ENCODE measurements around the gene GPR135.

GPR135 gene

DNA sequence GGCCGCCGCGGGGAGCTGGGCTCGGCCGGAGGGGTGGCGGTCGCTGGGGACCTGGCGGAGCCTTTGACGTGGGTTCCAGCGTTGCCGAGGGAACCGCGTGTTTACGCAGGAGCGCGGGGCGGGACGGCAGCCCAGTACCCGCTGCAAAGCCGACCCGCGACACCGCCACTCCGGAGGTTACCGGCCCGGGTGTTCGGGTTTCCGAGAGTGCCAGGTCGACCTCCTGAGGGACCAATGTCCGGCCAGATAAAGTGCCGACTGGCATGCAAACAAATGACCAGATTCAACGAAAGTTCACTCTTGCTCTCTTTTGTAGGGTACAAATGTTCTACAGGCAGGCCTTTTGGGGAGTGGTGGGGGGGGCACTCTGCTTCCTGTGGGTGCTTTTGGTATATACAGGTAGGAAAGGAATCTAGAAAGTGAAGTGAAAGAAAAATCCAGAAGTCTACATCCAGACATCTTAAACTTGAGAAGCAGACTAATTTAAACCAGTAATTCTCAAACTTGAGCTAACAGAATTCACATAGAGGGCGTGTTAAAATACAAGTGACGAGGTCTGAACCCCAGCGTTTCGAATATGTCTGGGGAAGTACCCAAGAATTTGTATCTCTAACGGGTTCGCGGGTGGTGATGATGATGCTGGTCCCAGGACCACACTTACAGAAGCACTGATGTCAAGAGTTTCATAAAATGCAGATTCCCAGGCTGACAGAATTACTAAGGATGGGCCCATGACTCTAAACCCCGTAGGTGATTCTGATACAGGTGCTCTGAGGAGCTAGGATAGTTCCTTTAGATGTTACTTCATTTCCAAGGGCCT lies at the start of gene GPR135:
Gene GPR135, minus strand, starts transcription at position 65 of the 820 bp plus-strand sequence. CDS start 154 bp downstream, outside the sequence.
- peak in 30 of 42 donors; percentile 25 to 79 (median 56) for DNase-seq
- intact Hi-C loops (cut with DNase I), result no loop called here

- peak in 15 of 42 donors; percentile 4 to 56 (median 21) for DNase-seq
- intact Hi-C loops (cut with DNase I), result no loop called here
Observed at GRCh38 chr14:59511916-59512575, 46.9 kb upstream of the GPR135 start.

DNA sequence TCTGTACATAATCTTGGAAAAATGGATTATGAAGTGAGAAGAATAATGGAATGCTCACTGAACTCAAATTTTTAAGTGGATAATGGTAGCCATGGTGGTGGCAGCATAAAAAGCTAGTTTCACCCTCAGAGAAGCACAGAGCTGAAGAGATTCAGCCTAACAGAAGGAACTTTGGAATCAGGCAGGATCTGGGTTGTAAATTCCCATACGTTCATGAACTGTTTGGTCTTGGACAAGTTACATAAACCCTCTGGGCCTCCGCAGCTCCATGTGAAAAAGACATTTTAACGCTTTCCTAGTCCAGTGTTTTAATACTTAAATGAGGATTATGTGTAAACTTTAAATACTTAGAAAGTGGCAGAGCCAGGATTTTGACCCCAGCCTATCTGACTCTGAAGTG lies 45.8 kb upstream of the GPR135 start:
- DNase-seq, result no peak
- intact Hi-C loops (cut with DNase I), result no loop called here

GRCh38 chr14:59510001-59510400 lies 44.8 kb upstream of the GPR135 start:
- DNase-seq, result peak in 18 of 42 donors; percentile 11 to 66 (median 30)
- intact Hi-C loops (cut with DNase I), result no loop called here

DNA sequence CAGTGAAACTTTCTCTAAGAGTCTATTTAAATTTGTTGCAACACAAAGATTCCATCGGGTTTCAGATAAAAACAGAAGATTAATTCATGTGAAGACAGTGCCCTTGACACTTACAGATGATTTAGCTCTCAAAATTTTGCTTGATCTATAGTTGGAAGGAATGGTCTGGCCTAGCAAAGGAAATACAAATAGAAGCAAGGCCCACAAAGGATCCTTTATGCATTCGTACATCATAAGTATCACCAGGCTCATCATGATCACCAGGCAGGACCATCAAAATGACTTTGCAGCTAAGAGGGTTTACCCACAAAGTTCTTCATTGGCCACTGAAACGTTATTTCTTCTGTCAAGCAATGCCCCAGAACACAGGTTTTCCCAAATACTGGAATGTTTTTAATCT lies 43.9 kb upstream of the GPR135 start:
- no peak for DNase-seq
- intact Hi-C loops (cut with DNase I), result no loop called here

GRCh38 chr14:59507752-59508103 lies 42.5 kb upstream of the GPR135 start:
- intact Hi-C loops (cut with DNase I), result no loop called here
- DNase-seq, result no peak

DNA sequence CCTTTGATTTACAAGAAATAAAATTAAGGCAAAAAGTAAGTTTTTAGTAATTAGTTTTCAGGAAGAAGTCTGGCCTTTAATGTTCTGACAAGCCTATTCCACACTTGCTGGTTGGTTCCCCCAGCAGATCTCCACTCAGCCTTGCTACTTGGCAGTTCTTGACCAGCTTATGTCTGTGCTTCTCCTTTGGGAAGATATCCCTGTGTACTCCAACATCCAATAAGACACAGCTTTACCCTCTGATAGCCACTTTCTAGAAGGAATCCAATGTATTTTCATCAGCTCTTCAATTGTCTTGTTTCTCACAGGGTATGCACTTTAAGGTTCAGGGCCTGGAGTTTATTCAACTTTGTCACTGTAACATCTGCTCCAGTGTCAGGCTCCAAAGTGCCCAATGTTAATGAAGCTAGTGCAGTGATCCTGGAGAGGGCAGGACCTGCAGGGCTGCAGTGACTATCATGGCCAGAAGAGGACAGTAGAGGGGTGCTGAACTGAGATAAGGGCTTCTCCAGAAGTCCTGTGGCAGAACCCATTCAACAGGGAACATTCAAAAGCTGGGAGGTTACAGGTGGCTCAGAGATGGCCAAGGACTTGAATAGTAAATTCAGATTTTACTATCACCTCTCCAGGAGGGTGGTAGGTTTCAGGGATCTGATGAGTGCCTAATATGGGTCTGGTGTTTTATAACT lies 42.0 kb upstream of the GPR135 start:
- peak in 40 of 42 donors; percentile 9 to 81 (median 52) for DNase-seq
- intact Hi-C loops (cut with DNase I), result no loop called here

- intact Hi-C loops (cut with DNase I), result no loop called here
- DNase-seq, result no peak
Observed at GRCh38 chr14:59503256-59503655, 38.1 kb upstream of the GPR135 start.

DNA sequence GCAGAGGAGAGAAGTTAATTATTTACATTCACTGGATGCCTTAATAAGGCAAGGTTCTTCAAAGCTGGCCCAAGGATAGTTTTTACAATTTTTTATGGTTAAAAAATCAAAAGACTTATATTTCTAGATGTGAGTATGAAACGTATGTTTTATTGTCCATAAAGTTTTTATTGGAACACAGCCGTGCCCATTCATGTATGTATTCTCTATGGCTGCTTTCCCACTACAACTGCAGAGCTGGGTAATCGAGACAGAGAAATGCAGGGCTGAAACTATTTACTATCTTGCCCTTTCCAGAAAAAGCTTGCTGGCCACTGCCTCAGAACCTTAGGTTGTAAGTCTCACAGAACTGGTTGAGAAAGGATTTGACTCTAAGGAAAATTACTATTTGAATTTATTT lies 35.6 kb upstream of the GPR135 start:
- DNase-seq, result no peak
- intact Hi-C loops (cut with DNase I), result no loop called here

GRCh38 chr14:59492384-59492783 lies 27.2 kb upstream of the GPR135 start:
- no peak for DNase-seq
- intact Hi-C loops (cut with DNase I), result no loop called here

DNA sequence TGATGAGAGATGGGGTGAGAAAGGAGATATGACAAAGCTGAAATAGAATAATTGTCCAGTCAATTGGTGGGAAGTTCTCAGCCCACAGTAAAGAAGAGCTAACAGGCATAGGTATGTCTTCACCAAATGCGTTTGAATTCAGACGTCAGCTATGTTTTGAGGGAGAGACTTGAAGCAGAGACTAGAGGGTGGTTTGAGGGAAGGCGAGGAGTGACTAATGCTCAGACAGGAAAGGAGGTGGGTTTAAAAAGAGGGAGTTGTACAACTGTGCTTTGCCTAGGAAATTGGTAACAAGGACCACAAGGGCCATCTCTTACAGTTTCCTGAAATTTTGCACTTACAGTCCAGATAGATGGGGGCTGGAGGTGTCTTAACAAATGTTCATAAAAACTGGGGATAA lies 25.6 kb upstream of the GPR135 start:
- peak in 4 of 42 donors; percentile 32 to 56 (median 44) for DNase-seq

DNA sequence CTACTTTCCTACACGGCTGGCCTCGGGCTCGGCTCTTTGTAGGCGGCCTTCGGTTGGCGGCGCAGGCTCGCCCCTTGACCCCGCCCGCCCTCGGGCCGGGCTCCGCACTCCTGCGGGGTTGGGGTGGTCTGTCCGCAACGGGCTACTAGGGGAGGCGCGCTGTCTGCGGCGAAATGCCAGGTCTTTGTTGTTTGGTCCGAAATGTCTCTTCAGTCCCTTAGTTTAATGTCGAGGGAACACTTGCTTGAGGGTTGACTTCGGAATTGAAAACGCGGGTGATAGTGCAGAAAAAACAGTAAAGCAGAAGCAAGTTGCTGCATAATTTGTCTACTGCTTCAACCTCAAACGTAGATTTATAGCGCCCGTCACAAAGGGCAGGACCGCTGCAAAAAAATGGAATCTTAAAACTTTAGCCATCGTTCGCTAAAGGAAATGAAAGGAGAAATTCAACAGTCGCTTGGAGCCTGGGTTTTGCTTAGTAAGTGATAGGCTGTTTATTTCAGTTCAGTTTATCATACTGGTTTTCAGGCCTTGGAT lies 19.5 kb upstream of the GPR135 start:
- intact Hi-C loops (cut with DNase I), result no loop called here
- no peak for DNase-seq

More for the DNA sequence above, 25.6 kb upstream of the GPR135 start:
- intact Hi-C loops (cut with DNase I), result no loop called here

- DNase-seq, result peak; percentile 92 to 99 (median 98)
- intact Hi-C loops (cut with DNase I), result no loop called here
Observed at GRCh38 chr14:59483819-59484638, 18.8 kb upstream of the GPR135 start, which contains the start of the genes JKAMP and L3HYPDH. JKAMP (plus strand) TSS chr14:59484517; CDS start chr14:59484590, 73 bp downstream. L3HYPDH (minus strand) TSS chr14:59484408; CDS start chr14:59484316, 92 bp downstream.

- intact Hi-C loops (cut with DNase I), result no loop called here
- DNase-seq, result peak in 26 of 42 donors; percentile 18 to 63 (median 34)
Observed at GRCh38 chr14:59483363-59483762, 18.2 kb upstream of the GPR135 start.

GRCh38 chr14:59482541-59483331 lies 17.6 kb upstream of the GPR135 start:
- intact Hi-C loops (cut with DNase I), result no loop called here
- peak in 10 of 42 donors; percentile 9 to 65 (median 29) for DNase-seq

DNA sequence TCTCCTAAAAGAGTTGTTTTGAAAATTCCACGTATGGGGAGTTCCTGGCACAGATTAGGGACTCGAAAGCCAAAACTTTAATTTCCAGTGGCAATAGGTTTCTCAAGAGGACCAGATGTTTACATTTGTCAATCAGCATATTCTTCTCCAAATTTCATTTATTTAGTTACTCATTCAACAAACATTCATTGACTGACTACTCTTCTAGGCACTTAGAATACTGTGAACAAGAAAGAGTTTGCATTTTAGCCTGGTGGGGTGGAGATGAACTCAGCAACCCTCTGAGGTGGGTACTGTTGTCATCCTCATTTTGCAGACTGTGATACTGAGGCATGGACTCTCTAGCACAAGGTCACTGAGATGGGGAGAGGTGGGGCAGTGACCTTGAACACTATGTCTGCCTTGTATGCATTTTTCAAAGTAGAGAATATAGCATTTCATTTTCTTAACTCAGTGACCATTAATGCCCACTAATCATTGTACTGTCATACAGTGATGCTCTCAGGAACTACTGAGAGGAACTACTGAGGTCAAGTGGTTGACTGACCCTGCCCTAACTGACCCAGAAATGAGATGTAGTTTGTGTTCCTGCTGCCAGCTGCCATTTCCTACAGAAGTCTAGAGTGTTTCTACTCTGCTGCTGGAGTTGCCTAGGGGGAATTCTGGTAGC lies 16.8 kb upstream of the GPR135 start:
- peak in 1 of 42 donors; percentile 11 for DNase-seq
- intact Hi-C loops (cut with DNase I), result no loop called here

DNA sequence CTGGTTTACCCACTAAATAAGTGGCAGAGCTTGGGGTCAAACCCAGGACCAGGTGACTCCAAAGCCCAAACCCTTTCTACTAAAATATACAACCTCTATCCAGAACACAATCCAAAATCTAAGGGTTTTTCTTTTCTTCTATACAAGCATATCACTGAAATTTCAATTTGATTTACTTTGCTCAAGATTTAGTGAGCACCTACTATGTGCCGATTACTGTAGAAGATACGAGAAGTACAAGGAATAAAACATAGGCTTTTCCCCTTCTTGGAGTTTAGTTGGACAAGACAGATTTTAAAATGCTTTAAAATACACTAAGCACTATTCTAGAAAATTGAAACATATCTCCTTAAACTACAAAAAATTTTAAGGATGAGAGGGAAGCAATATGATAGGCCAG lies 16.2 kb upstream of the GPR135 start:
- intact Hi-C loops (cut with DNase I), result no loop called here
- no peak for DNase-seq

Data from head of caudate nucleus (tissue), 42 donors.